CD4-positive, alpha-beta T cell treated with Interleukin-21 for 1 hour (primary cell): ENCODE results near the gene SMTNL2.
"Not testable (repeated sequence)": the region's sequence is repeated elsewhere in the genome, so short reads cannot be mapped to it uniquely, and the experiment has no call there.

ENCODE experiments used
- DNase-seq: peaks from one replicate; pipeline ENCODE4 v3.0.0-alpha.2; 2020

The SMTNL2 gene

DNA sequence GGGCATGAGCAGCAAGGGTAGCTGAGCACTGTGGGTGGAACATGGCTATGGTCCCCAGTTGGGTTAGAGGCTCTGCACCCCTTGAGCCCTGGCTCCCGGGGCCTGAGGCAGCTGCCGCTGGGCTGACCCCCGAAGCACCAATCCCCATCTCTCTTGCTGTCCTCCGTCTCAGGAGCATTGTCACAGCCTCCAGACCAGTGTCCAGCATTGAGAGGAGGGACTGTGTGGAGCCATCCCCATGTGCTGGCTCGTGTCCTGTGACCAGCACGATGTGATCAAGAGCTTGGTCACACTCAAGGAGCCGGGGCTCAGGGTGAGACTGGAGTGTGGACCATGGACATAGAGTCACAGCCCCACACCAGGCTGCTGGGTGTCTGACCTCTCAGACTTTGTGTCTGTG lies 2.9 kb downstream of the SMTNL2 start:
- no peak for DNase-seq

DNA sequence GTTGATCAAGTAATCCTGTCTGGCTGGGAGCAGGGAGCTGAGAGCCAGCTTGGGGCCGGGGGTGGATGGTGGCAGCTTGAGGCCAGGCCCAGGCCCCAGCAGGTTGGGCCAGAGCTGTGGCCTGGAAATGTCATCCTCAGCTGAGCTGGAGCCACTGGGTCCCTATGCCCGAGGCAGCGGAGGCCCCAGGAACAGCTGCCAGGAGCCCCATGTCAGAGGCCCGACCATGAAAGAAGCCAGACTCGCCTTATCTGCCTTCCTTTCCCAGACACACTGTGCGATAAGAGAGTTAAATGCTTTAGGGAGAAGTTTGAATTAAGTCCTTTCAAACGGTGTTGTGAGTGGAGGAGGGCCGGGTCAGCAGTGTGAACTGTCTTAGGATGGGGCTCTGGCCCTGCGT lies 3.5 kb downstream of the SMTNL2 start:
- DNase-seq = no peak

DNA sequence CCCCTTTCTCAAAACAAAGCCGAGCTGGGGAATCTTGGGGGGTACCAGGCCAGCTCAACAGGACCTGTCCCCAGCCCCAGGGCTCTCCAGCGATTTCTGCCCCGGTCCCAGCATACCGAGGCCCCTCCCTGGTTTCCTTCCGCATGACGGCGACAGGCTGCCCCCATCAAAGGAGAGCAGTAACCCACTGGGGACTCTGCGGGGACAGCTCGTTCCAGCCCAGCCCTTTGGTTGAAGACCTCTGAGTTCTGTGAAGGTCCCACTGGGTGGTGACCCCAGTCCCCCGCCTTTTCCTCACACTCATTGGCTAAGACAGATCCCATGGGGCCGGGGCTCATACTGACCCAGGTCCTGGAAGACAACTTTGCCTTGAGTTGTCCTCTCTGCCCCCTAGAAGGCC lies 4.1 kb downstream of the SMTNL2 start:
- DNase-seq = no peak

DNA sequence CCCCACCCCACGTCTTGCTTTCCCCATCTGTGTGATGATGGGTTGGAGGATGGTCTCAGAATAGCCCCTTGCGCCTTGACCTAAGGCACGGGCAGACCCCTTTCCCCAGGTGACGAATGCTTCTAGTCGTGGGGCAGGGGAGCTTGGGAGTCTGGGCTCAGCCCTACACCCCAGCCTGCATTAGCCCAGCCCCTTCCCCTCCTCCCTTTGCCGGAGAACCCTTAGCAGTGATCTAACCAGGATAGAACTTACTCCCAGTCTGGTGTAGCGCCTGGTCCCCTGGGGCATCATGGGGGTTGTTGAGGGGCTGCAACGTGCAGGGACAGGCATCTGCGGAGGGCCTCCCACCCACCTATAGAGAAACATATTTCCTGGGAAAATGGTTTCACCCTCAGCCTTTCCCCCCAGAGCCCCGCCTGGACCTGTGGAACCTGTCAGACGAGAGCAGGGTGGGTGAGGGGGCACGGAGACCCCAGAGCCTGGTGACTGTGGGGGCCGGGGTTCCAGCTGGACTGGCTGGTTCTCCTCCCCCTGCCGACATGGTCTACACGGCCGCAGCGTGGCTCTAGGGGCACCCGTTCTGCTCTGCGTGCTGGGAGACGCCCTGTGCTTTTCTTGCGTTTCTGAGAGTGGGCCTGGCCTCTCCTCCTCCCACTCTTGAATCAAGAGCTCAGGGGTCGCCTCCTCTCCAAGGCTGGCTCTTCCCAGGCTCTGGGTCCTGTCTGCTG lies 4.7 kb downstream of the SMTNL2 start:
- no peak for DNase-seq

DNA sequence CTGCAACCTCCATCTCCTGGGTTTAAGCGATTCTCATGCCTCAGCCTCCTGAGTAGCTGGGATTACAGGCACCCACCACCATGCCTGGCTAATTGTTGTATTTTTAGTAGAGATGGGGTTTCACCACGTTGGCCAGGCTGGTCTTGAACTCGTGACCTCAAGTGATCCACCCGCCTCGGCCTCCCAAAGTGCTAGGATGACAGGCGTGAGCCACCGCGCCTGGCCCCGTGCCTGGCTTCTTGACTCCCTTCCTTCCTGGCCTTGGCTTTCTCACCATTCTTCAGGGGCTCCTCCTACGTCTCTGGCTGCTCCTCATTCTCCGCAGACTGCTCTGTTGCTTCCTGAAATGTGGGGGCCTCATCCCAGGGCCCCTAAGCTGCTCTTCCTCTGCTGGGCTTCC lies 5.7 kb downstream of the SMTNL2 start:
- not testable (repeated sequence) for DNase-seq

DNA sequence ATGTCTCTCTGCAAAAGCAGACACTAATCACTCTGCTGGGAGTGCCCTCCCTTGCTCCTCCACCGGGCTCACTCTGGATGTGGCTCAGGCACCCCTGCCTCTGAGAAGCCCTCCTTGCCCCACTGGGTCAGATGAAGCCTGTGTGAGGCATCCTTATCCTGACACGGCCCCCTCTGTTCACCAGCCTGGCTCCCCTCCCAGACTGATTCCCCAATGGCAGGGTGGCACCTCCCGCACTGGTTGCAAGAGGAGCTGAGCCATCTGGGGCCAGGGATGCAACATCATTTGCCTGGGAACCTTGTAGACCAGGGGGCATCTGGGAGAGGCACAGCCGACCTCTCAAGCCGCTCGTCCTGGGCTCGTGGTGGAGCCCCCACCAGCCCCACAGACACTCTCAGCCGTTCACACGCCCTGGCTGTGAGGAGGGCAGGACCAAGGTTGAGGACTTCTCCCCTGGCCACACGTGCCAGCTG lies 6.7 kb downstream of the SMTNL2 start:
- no peak for DNase-seq

DNA sequence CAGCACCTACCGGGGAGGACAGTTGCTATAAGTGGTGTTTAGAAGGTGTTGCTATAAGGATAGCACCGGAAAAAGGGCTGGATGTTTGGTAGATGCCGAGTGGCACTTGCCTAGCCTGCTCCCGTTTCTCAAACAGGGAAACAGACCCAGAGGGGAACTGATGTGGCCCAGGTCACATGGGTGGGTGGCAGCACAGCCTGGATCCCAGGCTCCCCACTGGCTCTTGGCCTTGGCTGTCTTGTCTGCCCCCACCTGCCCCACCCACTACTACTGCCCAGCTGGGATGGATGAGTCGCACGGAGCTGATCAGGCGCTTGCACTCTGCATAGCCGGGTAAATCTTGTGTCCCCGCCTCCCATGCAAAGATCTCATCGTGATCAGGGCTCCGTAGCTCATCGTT lies 7.2 kb downstream of the SMTNL2 start:
- DNase-seq = no peak

DNA sequence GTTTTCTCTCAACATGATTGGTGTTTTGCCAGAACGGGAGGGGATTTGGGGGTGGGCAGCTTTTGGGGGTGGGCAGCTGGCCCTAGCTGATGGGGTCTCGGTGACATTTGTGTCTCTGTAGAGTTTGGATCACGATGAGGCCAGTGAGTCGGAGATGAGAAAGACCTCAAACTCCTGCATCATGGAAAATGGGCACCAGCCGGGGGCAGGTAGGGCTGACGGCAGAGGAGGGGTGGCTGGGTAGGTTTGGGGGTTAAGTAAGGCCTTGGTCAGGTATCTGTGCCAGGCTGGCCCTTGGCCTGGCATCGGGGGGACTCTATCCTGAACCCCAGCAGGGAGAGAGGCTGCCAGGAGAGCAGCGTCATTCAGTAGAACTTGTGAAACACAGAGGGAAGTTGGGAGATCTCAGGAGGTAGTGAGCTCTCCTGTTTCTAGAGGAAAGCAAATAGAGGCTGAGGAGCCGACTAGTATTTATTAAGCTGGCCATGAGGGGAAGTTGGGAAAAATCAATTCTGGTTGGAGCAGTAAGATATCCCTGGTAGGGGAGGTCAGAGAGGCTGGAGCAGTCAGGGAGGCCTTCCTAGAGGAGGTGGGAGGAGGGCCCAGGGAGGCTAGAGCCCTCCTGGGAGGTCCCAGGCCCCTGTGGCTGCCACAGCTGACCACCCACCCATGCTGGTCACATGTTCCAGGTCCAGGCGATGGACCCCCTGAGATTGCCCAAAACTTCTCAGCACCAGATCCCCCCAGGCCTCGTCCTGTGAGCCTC lies 8.1 kb downstream of the SMTNL2 start:
- no peak for DNase-seq

DNA sequence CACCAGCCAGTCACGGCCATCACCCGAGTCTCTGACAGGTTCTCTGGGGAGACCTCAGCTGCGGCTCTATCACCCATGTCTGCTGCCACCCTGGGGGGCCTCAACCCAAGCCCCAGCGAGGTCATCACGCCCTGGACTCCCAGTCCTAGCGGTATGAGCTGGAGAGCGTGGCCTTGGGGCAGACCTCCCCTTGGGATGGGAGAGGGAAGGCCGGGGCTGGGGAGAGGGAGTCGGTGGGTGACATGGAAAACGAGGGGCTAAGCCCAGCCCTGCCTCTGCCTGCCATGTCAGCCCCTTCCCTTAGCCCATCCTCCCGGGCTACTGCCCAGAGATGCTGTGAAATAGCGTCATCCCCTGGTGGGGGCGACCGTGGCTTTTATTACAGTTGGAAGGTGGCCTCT lies 8.7 kb downstream of the SMTNL2 start:
- DNase-seq = no peak

DNA sequence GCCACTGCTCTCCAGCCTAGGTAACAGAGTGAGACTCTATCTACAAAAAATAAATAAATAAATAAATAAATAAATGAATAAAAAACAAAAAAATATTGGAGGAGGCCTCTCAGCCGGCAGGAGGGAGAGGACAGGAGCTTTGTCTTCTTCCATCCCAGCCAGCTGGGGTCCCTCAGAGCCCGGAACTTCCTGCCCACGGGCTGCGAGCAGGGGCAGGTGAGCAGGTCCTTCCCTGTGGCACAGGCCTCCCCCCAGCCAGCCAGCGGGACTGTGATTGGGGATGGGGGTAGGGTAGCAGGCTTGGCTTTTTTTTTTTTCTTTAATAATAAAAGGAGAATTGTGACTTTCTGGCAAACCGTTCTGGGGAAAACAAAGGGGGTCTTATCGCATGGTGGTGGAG lies 10.1 kb downstream of the SMTNL2 start:
- DNase-seq = no peak

DNA sequence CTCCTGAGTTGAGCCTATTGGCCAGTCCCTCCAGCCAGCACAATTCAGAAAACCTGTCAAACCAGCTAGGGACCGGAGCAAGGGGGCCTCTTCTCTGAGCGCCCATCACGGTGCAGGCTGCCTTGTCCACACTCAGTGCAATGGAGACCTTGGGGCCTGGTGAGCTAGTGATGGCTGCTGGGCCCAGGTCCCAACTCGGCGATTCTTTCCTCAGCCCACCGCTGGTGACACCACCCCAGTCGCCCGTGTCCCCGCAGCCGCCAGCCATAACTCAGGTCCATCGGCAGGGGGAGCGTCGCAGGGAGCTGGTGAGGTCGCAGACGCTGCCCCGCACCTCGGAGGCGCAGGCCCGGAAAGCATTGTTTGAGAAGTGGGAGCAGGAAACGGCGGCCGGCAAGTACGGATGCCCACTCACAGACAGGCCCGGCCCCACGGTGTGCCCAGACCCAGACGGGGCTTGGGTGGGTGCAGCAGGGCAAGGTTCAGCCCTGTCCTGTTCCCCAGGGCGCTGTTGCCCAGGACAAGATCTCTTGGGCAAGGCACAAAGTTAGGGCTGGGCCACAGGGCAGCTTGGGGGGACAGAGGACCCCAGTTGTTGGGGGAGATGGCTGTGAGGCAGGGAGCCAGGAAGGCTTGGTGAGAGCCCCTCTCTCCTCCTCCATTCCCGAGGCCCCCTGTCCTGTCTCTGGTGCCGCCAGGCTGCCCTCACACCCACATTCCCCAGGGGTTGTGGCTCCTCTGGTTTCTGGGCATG lies 10.8 kb downstream of the SMTNL2 start:
- DNase-seq = peak; percentile 18

DNA sequence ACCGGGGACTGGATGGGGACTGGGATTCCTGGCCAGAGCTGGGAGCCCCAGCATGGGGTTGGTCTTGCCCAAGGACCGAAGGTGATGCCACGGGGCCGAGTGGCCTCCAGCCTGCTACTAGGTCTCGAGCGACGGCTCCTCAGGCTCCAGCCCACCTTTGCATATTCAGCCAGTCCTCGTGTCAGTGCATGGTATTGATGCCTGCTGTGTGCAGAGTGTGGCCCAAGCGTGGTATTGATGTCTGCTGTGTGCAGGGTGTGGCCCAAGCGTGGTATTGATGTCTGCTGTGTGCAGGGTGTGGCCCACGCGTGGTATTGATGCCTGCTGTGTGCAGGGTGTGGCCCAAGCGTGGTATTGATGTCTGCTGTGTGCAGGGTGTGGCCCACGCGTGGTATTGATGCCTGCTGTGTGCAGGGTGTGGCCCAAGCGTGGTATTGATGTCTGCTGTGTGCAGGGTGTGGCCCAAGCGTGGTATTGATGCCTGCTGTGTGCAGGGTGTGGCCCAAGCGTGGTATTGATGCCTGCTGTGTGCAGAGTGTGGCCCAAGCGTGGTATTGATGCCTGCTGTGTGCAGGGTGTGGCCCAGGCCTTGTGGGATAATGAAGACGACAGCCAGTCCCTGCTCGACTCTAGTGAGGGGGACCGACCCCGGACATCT lies 11.5 kb downstream of the SMTNL2 start:
- not testable (repeated sequence) for DNase-seq

DNA sequence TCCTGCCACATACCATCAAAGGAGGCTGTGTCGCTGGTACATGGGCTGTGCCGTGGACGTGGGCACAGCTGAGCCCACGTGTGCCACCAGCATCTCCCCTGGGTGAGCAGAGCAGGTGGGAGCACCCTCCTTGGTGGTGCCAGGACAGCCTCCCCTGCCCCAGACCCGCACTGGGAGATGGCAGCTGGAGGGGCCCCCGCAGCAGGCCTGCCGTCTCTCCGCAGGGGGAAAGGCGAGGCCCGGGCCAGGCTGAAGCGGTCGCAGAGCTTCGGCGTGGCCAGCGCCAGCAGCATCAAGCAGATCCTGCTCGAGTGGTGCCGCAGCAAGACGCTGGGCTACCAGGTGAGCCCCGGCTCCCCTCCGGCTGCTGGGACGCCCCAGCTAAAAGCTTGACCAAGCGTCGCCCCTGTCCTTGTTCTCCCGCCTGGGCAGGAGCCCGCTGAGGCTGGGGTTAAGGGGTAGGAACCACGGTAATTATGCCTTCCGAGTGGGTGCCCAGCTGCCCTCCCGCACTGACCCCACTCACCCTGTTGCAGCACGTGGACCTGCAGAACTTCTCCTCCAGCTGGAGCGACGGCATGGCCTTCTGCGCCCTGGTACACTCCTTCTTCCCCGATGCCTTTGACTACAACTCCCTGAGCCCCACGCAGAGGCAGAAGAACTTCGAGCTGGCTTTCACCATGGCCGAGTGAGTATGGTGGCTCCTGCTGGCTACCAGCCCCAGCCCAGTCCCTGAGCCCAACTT lies 12.5 kb downstream of the SMTNL2 start:
- DNase-seq = no peak

DNA sequence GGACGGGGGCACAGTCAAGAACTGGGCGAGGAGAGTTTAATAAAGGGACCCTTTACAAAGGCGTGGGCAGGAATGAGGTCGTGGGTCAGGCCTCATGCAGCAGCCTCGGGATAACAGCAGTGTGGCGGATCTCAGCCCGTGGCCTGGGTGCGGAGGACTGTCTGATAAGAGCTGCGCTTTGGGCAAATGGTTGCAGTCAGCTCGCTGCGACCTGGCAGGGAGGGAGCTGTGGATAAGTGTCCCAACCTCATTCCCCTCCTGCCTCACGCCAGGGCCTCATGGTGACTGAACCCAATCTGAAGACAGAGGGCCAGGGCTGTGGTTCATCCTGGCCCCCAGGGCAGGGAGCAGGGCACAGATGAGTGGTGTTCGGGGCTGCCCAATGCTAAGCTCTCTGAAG lies 13.6 kb downstream of the SMTNL2 start:
- DNase-seq = no peak

DNA sequence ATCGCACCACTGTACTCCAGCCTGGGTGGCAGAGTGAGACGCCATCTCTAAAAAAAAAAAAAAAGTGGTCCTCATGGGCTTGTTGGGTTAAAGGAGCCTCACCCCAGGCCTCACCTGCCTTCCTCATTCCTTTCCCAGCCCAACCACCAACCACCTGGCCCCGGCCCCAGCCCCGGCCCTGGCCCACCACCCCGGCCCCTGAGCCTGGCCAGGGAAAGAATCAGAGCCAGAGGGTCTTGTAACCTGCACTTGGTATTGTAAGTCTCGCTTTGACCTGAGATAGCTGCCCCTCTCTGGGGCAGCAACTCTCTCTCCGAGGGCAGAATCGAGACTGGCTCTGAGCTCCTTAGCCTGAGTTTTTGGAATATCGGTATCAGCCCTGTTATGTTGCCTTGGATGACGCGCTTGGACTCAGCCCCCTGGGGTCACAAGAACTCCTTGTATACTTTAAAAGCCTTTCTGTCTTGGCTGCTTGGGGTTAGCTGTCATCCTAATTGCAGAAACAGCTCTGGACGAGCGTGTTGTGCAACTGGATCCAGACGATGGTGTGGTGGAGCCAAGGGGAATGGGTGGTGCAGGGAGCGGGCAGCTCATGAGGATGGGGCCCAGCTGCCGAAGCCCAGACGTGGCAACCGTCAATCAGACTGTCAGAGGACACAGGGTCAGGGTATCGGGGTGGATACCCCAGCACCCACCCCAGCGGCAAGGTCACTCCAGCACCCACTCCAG lies 14.6 kb downstream of the SMTNL2 start:
- DNase-seq = no peak

DNA sequence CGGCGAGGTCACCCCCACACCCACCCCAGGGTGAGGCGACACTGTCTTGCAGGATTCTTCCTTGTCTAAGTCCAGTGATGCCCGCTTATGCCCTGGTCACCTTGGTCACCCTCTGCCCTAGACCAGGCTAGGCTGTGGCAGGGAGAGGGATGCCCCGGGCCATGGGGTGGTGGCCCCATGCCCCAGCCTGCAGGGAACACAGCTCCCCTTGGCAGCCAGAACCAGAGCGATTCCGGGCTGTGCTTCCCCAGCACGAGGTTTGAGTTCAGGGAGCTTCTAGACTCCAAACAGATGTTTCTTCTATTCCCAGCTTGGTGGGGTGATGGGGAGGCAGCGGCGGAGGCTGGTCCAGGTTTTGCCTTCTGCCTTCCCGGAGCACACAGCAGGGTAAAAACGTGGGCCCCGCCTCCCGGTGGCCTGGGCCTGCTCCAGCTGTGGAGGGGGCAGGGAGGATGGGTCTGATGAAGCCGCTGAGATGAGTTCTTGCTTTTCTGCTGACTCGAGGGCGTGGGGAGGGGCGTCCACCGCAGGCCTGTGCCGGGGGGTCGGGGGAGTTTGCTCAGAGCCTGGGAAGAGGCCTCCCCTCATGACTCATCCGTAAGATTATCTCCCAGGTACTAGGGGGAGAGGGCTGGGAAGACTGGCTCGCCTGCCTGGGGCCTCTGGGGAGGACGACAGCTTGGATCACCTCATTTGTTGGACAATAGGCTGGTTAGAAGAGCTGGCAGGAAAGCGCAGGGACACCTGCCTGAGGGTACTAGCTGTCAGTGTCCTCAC lies 15.4 kb downstream of the SMTNL2 start:
- DNase-seq = no peak

DNA sequence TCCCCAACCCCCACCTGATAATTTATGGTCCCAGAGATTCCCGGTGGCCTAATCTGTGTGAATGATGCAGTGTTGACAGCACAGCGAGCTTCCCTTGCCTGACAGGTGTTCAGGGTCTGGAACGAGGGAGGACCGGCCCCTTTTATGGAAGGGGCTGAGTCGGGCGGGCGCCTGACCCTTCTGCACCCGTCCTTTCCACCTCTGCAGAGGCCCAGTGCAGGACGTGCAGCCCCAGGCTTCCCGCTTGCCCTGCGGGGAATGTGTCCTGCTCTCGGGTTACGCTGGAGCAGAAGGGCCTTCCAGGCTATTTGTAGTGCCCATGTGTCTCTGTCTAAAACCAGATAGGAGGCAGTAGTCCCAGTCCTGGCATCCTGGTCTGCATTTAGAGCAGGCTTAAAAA lies 16.2 kb downstream of the SMTNL2 start:
- DNase-seq = no peak

DNA sequence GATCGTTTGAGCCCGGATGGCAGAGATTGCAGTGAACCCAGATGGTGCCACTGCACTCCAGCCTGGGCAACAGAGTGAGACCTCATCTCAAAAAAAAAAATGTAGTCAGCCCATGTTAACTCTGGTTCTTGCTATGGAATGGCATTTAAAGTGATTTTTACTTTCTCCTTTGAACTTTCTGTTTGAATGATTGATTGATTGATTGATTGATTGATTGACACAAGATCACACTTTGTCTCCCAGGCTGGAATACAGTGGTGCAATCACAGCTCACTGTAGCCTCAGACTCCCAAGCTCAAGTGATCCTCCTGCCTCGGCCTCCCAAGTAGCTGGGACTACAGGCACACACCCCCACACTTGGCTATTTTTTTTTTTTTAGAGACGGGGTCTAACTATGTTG lies 17.0 kb downstream of the SMTNL2 start:
- DNase-seq = no peak

DNA sequence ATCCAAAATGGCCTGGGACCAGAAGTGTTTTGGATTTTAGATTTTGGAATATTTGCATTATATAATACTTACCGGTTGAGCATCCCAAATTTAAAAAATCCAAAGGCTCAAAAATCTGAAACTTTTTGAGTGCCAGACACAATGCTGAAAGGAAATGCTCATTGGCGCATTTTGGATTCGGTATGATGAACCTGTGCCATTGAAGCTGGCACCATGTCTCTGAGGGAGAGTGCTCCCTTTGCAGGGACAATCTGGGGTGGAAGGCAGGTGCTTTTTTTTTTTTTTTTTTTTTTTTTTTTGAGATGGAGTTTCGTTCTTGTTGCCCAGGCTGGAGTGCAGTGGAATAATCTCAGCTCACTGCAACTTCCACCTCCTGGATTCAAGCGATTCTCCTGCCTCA lies 17.7 kb downstream of the SMTNL2 start:
- no peak for DNase-seq

DNA sequence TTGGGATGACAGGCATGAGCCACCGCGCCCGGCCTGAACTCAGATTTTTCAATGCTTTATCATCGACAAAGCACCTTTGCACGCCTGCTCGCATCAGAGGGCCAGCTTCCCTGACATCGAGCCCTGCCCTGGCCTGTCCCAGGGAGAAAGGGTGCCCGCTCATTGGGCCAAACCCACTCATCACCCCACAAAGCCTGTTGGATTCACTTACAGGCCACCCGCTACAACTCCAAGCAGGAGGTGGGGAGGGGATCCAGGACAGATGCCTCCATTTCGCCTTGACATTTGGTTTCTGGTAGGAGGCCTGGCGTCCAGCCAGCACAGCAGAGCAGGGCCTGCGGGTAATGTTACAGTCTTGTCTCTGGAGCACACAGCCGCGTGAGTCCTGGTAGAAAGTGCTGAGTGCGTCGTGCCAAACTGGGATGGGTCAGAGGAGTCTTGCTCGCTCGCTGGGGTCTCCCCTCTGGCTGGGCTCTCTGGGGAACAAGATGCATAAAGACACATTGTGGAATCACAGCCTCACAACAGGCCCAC lies 19.8 kb downstream of the SMTNL2 start:
- no peak for DNase-seq

DNA sequence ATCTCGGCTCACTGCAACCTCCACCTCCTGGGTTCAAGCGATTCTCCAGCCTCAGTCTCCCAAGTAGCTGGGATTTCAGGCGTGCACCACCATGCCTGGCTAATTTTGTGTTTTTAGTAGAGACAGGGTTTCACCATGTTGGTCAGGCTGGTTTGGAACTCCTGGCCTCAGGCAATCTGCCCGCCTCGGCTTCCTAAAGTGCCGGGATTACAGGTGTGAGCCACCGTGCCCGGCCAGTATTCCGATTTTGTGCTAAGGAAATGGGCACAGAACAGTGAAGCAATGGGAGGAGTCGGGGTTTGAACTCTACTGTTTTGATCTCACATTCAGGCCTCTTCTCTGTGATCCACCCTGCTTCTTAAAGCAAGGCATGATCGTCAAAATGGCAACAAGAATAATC lies 20.4 kb downstream of the SMTNL2 start:
- not testable (repeated sequence) for DNase-seq
